CD14-positive monocyte (primary cell): ENCODE results near the gene OSBPL2. TPM values are rescaled to one million over a fixed set of nuclear protein-coding genes. Genes with fewer than 3 reads are reported as not detected.

Source experiments
- DNase-seq, 3 donors: peaks; one replicate each; pipeline ENCODE4 v3.0.0-alpha.2; 2011 to 2022
- H2AFZ ChIP-seq: 2 replicates; pipeline ENCODE4 v1.6.0; 2012; ENCODE audit warnings: mild to moderate bottlenecking, low read depth, low read length, inconsistent platforms; ENCODE audit not compliant: insufficient read depth, poor library complexity, severe bottlenecking
- H3K27ac ChIP-seq, 2 donors: 1 replicate in 1 of 2; 2 replicates in 1 of 2; pipeline ENCODE4 v1.5.1; 2012 to 2013; ENCODE audit warnings: low read length in 2 of 2, control low read depth in 1 of 2, inconsistent platforms in 1 of 2, low read depth in 1 of 2, mild to moderate bottlenecking in 1 of 2
- H3K27me3 ChIP-seq, 2 donors: one replicate each; pipeline versions ENCODE4 v1.6.0 to v1.6.1; 2011 to 2013; ENCODE audit warnings: low read length in 2 of 2; ENCODE audit not compliant: control insufficient read depth in 2 of 2, insufficient read depth in 2 of 2
- H3K36me3 ChIP-seq, 2 donors: replicated peaks in 1 of 2; 1 replicate in 1 of 2; 2 replicates in 1 of 2; pipeline versions ENCODE4 v1.5.1 to v1.6.1; 2012 to 2013; ENCODE audit warnings: low read length in 2 of 2, control low read depth in 1 of 2, inconsistent platforms in 1 of 2, mild to moderate bottlenecking in 1 of 2; ENCODE audit not compliant: insufficient read depth in 2 of 2, control insufficient read depth in 1 of 2
- H3K4me1 ChIP-seq, 2 donors: 1 replicate in 1 of 2; 2 replicates in 1 of 2; pipeline versions ENCODE4 v1.5.1 to v1.6.1; 2012 to 2013; ENCODE audit warnings: low read length in 2 of 2, control low read depth in 1 of 2, inconsistent platforms in 1 of 2, mild to moderate bottlenecking in 1 of 2, moderate library complexity in 1 of 2; ENCODE audit not compliant: insufficient read depth in 2 of 2, control insufficient read depth in 1 of 2
- H3K4me2 ChIP-seq: replicated peaks from 2 replicates; pipeline ENCODE3; 2012; ENCODE audit warnings: low read length, moderate library complexity, mild to moderate bottlenecking; ENCODE audit not compliant: poor library complexity, severe bottlenecking; ENCODE audit errors: extremely low read depth
- H3K4me3 ChIP-seq, 3 experiments: fragments of 200-600 bp in 1 of 3; sonication (generic) in 1 of 3; replicated peaks in 1 of 3; 1 replicate in 2 of 3; 2 replicates in 1 of 3; pipeline ENCODE4 v1.5.1; 2011 to 2013; ENCODE audit warnings: low read length in 3 of 3, mild to moderate bottlenecking in 3 of 3, control low read depth in 2 of 3, low read depth in 2 of 3, inconsistent platforms in 1 of 3, moderate library complexity in 1 of 3
- H3K79me2 ChIP-seq: 2 replicates; pipeline ENCODE4 v1.6.0; 2012; ENCODE audit warnings: mild to moderate bottlenecking, control low read depth, inconsistent platforms, low read length, moderate library complexity; ENCODE audit not compliant: insufficient read depth
- H3K9ac ChIP-seq: 2 replicates; pipeline ENCODE4 v1.6.0; 2017; ENCODE audit warnings: low read length, mild to moderate bottlenecking; ENCODE audit not compliant: insufficient read depth, poor library complexity, severe bottlenecking
- H3K9me3 ChIP-seq, 2 donors: replicated peaks in 1 of 2; 1 replicate in 1 of 2; 2 replicates in 1 of 2; pipeline versions ENCODE4 v1.5.1 to v1.6.1; 2012 to 2013; ENCODE audit warnings: low read length in 2 of 2, control low read depth in 1 of 2; ENCODE audit not compliant: control insufficient read depth in 1 of 2, insufficient read depth in 1 of 2
- H4K20me1 ChIP-seq: 2 replicates; pipeline ENCODE4 v1.6.0; 2012; ENCODE audit warnings: mild to moderate bottlenecking, low read length, control low read depth, moderate library complexity; ENCODE audit not compliant: insufficient read depth
- H3K27ac Mint-ChIP-seq, 7 donors: one replicate each; pipeline ENCODE4 v1.8.0; 2020; ENCODE audit warnings: mild to moderate bottlenecking in 7 of 7, mixed read lengths in 7 of 7, moderate library complexity in 6 of 7, inconsistent platforms in 2 of 7
- H3K27me3 Mint-ChIP-seq, 3 donors: one replicate each; pipeline ENCODE4 v1.8.0; 2021 to 2022; ENCODE audit warnings: low read depth in 3 of 3, mild to moderate bottlenecking in 3 of 3, mixed read lengths in 3 of 3, moderate library complexity in 3 of 3, inconsistent platforms in 1 of 3
- H3K36me3 Mint-ChIP-seq, 2 donors: one replicate each; pipeline ENCODE4 v1.8.0; 2020; ENCODE audit warnings: mixed read lengths in 2 of 2, inconsistent platforms in 1 of 2, mild to moderate bottlenecking in 1 of 2
- H3K4me1 Mint-ChIP-seq: one replicate; pipeline ENCODE4 v1.8.0; 2020; ENCODE audit warnings: mild to moderate bottlenecking, mixed read lengths
- H3K4me3 Mint-ChIP-seq, 2 donors: one replicate each; pipeline ENCODE4 v1.8.0; 2020; ENCODE audit warnings: mild to moderate bottlenecking in 2 of 2, mixed read lengths in 2 of 2, moderate library complexity in 1 of 2
- H3K9me3 Mint-ChIP-seq, 7 donors: one replicate each; pipeline ENCODE4 v1.8.0; 2020 to 2022; ENCODE audit warnings: mixed read lengths in 7 of 7, mild to moderate bottlenecking in 6 of 7, moderate library complexity in 6 of 7, inconsistent platforms in 2 of 7
- CTCF ChIP-seq: fragments of 200-600 bp; IDR thresholded peaks from one replicate; pipeline ENCODE4 v1.8.0; 2022; ENCODE audit warnings: antibody characterized with exemption, mild to moderate bottlenecking
- WGBS: methylation state at CpG from one replicate; pipeline ENCODE4 v1.1.5; 2013; ENCODE audit warnings: missing lambda C conversion rate; ENCODE audit not compliant: insufficient coverage; 5-methylcytosine and 5-hydroxymethylcytosine counted together
- intact Hi-C, 2 donors: fragments of 100-400 bp; cut with micrococcal nuclease; formaldehyde crosslinking; loops; one replicate each; pipeline versions ENCODE4 v1.15.0 to v1.15.1; 2023
- polyA plus RNA-seq, 3 donors: library from polyadenylated mRNA; depleted of rRNA in 1 of 3; unstranded in 2 of 3; stranded (reverse) in 1 of 3; fragments of 300-500 nt in 2 of 3; fragments of >200 nt in 1 of 3; fragmentation: Illumina TruSeq in 2 of 3; gene quantifications; 1 replicate in 2 of 3; 2 replicates in 1 of 3; pipeline ENCODE4 v1.2.3, GENCODE V29; 2012 to 2021

Gene OSBPL2
- polyA plus RNA-seq, 3 donors: 12.9 to 29.1 (median 17.9) TPM

- Histone ChIP-seq H3K4me3 (no peak overlapping the region), H3K27ac (no peak overlapping the region), H3K79me2 (no peaks in the 10 kb centered on the region), H3K4me1 (no peaks in the 10 kb centered on the region), H3K9me3 (peaks cover 0 to 18% of the 10 kb centered on the region in 2 donors), H4K20me1 (no peaks in the 10 kb centered on the region), H3K4me2 (no peak overlapping the region), H2AFZ (no peak overlapping the region), H3K27me3 (no peaks in the 10 kb centered on the region), H3K36me3 (no peaks in the 10 kb centered on the region), H3K9ac (no peak overlapping the region)
- intact Hi-C loops: loop anchor here in 1 of 2 donors (10.0 kb wide), 2 partner anchors 167 to 173 kb away; partner anchors contain the start of genes CABLES2 and TAF4
- Mint-ChIP-seq H3K36me3 (no peaks in the 10 kb centered on the region), H3K4me1 (no peaks in the 10 kb centered on the region), H3K27me3 (peaks cover 3 to 6% (median 3%) of the 10 kb centered on the region in 3 donors), H3K27ac (no peak overlapping the region), H3K9me3 (peaks cover 3 to 7% (median 5%) of the 10 kb centered on the region in 7 donors), H3K4me3 (no peak overlapping the region)
- WGBS: 95% methylated on average over 7 of the region's 7 CpGs
- DNase-seq: no peak
- no peak for TF ChIP-seq CTCF
Observed at GRCh38 chr20:62232194-62232593, 6.1 kb upstream of the OSBPL2 start.

- H3K79me2 ChIP-seq: no peaks in the 10 kb centered on the region
- Mint-ChIP-seq H3K27me3 (peaks cover 3 to 4% (median 3%) of the 10 kb centered on the region in 3 donors), H3K4me1 (peaks cover 5% of the 10 kb centered on the region), H3K4me3 (no peak overlapping the region), H3K36me3 (no peaks in the 10 kb centered on the region), H3K9me3 (peaks cover 3 to 7% (median 6%) of the 10 kb centered on the region in 7 donors), H3K27ac (no peak overlapping the region)
- 90% methylated on average over 18 of the region's 18 CpGs for WGBS
- H3K9me3 ChIP-seq: peaks cover 0 to 18% of the 10 kb centered on the region in 2 donors
- no peak for DNase-seq
- no peaks in the 10 kb centered on the region for H3K36me3 ChIP-seq
- TF ChIP-seq CTCF: no peak
- no peaks in the 10 kb centered on the region for H4K20me1 ChIP-seq
- H2AFZ ChIP-seq: no peak overlapping the region
- H3K4me2 ChIP-seq: no peak overlapping the region
- H3K27me3 ChIP-seq: no peaks in the 10 kb centered on the region
- no peak overlapping the region for H3K27ac ChIP-seq
- no peak overlapping the region for H3K4me3 ChIP-seq
- no peak overlapping the region for H3K9ac ChIP-seq
- intact Hi-C loops: loop anchor here in 1 of 2 donors (10.0 kb wide), 2 partner anchors 168 to 172 kb away; partner anchors contain the start of genes CABLES2 and TAF4
- H3K4me1 ChIP-seq: peaks cover 5 to 6% of the 10 kb centered on the region in 2 donors
Observed at GRCh38 chr20:62232770-62233645, 5.3 kb upstream of the OSBPL2 start.
